HCT116 (cell line): ENCODE data around the gene DHX34.
"Not testable (repeated sequence)": the region's sequence is repeated elsewhere in the genome, so short reads cannot be mapped to it uniquely, and the experiment has no call there.

Experiments used
- EZH2 ChIP-seq: fragments of 200-600 bp; sonication (generic); IDR thresholded peaks from 2 replicates; pipeline ENCODE4 v1.6.1; 2017; ENCODE audit warnings: antibody characterized with exemption, mixed run types
- EZH2phosphoT487 ChIP-seq: fragments of 200-600 bp; IDR thresholded peaks from 2 replicates; pipeline ENCODE4 v1.6.1; 2018; ENCODE audit warnings: antibody characterized with exemption, borderline replicate concordance
- FOSL1 ChIP-seq: IDR thresholded peaks from 2 replicates; pipeline ENCODE4 v1.6.1; 2012; ENCODE audit warnings: low read depth
- POLR2A ChIP-seq: IDR thresholded peaks from 2 replicates; pipeline ENCODE4 v1.7.0; 2011; ENCODE audit warnings: borderline replicate concordance; ENCODE audit not compliant: insufficient read depth, insufficient read length; ENCODE audit errors: extremely low read depth
- RAD21 ChIP-seq: IDR thresholded peaks from 2 replicates; pipeline ENCODE4 v1.6.1; 2012; ENCODE audit warnings: low read depth, mild to moderate bottlenecking
- SRF ChIP-seq: IDR thresholded peaks from 2 replicates; pipeline ENCODE4 v1.6.1; 2012; ENCODE audit warnings: low read depth
- ZFX ChIP-seq: fragments of 450-650 bp; IDR thresholded peaks from 2 replicates; pipeline ENCODE4 v1.6.1; 2017
- TF ChIP-seq, protein P1 (sequence below), 3 experiments: fragments of 200-600 bp in 1 of 3; sonication (generic) in 1 of 3; IDR thresholded peaks in 2 of 3; conservative IDR thresholded peaks in 1 of 3; 2 replicates each; pipeline ENCODE4 v1.5.1; 2012 to 2017; ENCODE audit warnings: low read depth in 2 of 3, low read length in 2 of 3, antibody characterized with exemption in 1 of 3, borderline replicate concordance in 1 of 3, control low read depth in 1 of 3, mild to moderate bottlenecking in 1 of 3, mixed read lengths in 1 of 3, mixed run types in 1 of 3, moderate library complexity in 1 of 3; ENCODE audit not compliant: insufficient read depth in 1 of 3
- TF ChIP-seq, protein P2 (sequence below): IDR thresholded peaks from 2 replicates; pipeline ENCODE4 v1.6.1; 2012

DNA sequence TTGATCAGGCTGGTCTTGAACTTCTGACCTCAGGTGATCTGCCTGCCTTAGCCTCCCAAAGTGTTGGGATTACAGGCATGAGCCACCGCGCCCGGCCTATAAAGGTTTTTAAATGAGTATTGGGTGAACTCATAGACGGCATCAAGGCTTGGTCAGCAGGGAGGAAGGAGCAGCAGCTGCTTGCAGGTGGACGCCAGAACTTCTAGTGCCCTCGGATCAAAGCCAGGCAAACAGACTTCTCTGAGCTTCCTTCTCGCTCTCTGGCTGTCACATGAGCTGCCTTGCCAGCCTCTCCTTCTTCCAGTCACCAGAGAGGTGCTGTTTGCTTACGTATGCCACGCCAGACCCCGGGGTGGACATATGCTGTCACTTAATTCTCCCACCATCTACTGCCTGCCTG, 16.3 kb downstream of the DHX34 start:
- TF ChIP-seq, protein P1, sequence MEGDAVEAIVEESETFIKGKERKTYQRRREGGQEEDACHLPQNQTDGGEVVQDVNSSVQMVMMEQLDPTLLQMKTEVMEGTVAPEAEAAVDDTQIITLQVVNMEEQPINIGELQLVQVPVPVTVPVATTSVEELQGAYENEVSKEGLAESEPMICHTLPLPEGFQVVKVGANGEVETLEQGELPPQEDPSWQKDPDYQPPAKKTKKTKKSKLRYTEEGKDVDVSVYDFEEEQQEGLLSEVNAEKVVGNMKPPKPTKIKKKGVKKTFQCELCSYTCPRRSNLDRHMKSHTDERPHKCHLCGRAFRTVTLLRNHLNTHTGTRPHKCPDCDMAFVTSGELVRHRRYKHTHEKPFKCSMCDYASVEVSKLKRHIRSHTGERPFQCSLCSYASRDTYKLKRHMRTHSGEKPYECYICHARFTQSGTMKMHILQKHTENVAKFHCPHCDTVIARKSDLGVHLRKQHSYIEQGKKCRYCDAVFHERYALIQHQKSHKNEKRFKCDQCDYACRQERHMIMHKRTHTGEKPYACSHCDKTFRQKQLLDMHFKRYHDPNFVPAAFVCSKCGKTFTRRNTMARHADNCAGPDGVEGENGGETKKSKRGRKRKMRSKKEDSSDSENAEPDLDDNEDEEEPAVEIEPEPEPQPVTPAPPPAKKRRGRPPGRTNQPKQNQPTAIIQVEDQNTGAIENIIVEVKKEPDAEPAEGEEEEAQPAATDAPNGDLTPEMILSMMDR (IDR thresholded peaks at IDR 0.05 in 2 of 3, conservative IDR thresholded peaks at IDR 0.05 in 1 of 3; ENCODE audit: borderline replicate concordance in 1 of 3, insufficient read depth in 1 of 3, low read depth in 2 of 3, low read length in 2 of 3) = not testable (repeated sequence)
- TF ChIP-seq POLR2A, FOSL1, SRF, EZH2phosphoT487, RAD21, EZH2, ZFX: not testable (repeated sequence)
- TF ChIP-seq, protein P2, sequence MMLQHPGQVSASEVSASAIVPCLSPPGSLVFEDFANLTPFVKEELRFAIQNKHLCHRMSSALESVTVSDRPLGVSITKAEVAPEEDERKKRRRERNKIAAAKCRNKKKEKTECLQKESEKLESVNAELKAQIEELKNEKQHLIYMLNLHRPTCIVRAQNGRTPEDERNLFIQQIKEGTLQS = not testable (repeated sequence)
